Measurements from ENCODE around the gene SIN3B. TPM values are rescaled to one million over a fixed set of nuclear protein-coding genes. Genes with fewer than 3 reads are reported as not detected.

SIN3B gene
- total and polyA plus RNA-seq, 9 of the 15 experiments (the other 6 are each of a cell fraction or from before 2014, with no cell fraction given), result 0.51 to 34.2 (median 14.3) TPM

GRCh38 chr19:16890461-16891184 is 61.4 kb downstream of the SIN3B start (continued):
- TF ChIP-seq E4F1 (CRISPR knock-in tag; IDR thresholded peaks at IDR 0.05; ENCODE audit: borderline replicate concordance) (0 out of 2 replicates have a peak, but pooled peaks have one; percentile 10), STAT5A (IDR thresholded peaks at IDR 0.05; ENCODE audit: borderline replicate concordance, low read length) (no peak; the same call in 1 of the 2 replicates), BRD9 (IDR thresholded peaks at IDR 0.05; ENCODE audit: low read depth, partially characterized antibody) (peak; percentile 74), FOXK2 (conservative IDR thresholded peaks at IDR 0.05 in 1 of 2, IDR thresholded peaks at IDR 0.05 in 1 of 2; ENCODE audit: low read depth in 2 of 2) (peak; percentile 69 to 70), ZNF609 (CRISPR knock-in tag; IDR thresholded peaks at IDR 0.05; ENCODE audit: borderline replicate concordance) (no peak), TOE1 (IDR thresholded peaks at IDR 0.05; ENCODE audit: borderline replicate concordance) (peak; percentile 35; the same call in 1 of the 2 replicates), TOE1 (CRISPR knock-in tag; IDR thresholded peaks at IDR 0.05; ENCODE audit: borderline replicate concordance, low read depth) (no peak; the same call in 1 of the 2 replicates), SRSF7 (optimal IDR thresholded peaks at IDR 0.05; ENCODE audit: low read depth, low read length) (no peak), ZNF589 (CRISPR knock-in tag; IDR thresholded peaks at IDR 0.05; ENCODE audit: low read depth) (peak; percentile 34), L3MBTL2 (IDR thresholded peaks at IDR 0.05) (peak; percentile 45; the same call in 1 of the 2 replicates), CBFB (CRISPR knock-in tag; IDR thresholded peaks at IDR 0.05) (0 out of 2 replicates have a peak, but pooled peaks have one; percentile 10)
- TF ChIP-seq, protein P1, sequence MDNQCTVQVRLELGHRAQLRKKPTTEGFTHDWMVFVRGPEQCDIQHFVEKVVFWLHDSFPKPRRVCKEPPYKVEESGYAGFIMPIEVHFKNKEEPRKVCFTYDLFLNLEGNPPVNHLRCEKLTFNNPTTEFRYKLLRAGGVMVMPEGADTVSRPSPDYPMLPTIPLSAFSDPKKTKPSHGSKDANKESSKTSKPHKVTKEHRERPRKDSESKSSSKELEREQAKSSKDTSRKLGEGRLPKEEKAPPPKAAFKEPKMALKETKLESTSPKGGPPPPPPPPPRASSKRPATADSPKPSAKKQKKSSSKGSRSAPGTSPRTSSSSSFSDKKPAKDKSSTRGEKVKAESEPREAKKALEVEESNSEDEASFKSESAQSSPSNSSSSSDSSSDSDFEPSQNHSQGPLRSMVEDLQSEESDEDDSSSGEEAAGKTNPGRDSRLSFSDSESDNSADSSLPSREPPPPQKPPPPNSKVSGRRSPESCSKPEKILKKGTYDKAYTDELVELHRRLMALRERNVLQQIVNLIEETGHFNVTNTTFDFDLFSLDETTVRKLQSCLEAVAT (IDR thresholded peaks at IDR 0.05), result peak in 1 of 2 experiments; percentile 13; a peak in 1 of 4 replicates
- TF ChIP-seq, protein P2, sequence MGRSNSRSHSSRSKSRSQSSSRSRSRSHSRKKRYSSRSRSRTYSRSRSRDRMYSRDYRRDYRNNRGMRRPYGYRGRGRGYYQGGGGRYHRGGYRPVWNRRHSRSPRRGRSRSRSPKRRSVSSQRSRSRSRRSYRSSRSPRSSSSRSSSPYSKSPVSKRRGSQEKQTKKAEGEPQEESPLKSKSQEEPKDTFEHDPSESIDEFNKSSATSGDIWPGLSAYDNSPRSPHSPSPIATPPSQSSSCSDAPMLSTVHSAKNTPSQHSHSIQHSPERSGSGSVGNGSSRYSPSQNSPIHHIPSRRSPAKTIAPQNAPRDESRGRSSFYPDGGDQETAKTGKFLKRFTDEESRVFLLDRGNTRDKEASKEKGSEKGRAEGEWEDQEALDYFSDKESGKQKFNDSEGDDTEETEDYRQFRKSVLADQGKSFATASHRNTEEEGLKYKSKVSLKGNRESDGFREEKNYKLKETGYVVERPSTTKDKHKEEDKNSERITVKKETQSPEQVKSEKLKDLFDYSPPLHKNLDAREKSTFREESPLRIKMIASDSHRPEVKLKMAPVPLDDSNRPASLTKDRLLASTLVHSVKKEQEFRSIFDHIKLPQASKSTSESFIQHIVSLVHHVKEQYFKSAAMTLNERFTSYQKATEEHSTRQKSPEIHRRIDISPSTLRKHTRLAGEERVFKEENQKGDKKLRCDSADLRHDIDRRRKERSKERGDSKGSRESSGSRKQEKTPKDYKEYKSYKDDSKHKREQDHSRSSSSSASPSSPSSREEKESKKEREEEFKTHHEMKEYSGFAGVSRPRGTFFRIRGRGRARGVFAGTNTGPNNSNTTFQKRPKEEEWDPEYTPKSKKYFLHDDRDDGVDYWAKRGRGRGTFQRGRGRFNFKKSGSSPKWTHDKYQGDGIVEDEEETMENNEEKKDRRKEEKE (IDR thresholded peaks at IDR 0.05; ENCODE audit: borderline replicate concordance in 1 of 2, control insufficient read depth in 1 of 2, low read depth in 2 of 2, low read length in 1 of 2), result 0 out of 4 replicates have a peak, but pooled peaks of 1 of the 2 experiments have one; percentile 32
